Posterior vena cava (tissue), 2 donors: ENCODE data around the gene NODAL. TPM values are rescaled to one million over a fixed set of nuclear protein-coding genes. Genes with fewer than 3 reads are reported as not detected.

ENCODE experiments used
- DNase-seq: peaks from one replicate; pipeline ENCODE4 v3.0.0-alpha.2; 2020; ENCODE audit warnings: low spot score
- intact Hi-C, 2 donors: fragments of 100-400 bp; cut with DNase I; formaldehyde crosslinking; loops; one replicate each; pipeline versions ENCODE4 v1.14.1 to v1.14.2; 2022 to 2023
- total RNA-seq, 2 donors: library from RNA; stranded (reverse); fragmentation: NEBNext Ultra II Directional; extraction: Animal tissue kit (Norgen Biotek cat#: 25700); gene quantifications; one replicate each; pipeline ENCODE4 v1.2.1, GENCODE V29; 2021
- donor health status: DM: yes; HTN: yes; CAD: no.
- donor health status: DM: yes; HTN: yes; CAD: no.

NODAL gene
- total RNA-seq, 2 donors from 2014 or later, result not detected

DNA sequence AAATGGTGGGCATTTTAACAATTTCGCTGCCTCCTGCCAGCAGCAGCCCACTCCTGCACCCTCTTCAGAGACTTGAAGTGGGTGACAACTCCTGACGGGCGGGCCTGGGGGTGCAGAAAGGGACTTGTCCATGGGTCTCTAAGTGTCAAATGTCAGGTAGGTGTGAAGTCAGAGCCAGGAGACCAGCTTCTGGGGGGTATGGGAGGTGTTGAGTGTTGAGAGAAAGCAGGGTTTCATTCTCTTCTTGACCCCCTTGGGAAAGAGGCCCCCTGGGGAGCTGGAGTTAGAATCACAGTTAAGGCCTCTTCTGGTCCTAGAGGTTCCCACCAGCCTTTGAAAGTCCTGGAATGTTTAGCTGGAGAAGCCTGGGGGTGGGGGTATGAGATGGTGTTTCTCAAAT is 25.5 kb upstream of the NODAL start:
- DNase-seq, result no peak
- intact Hi-C loops, result loop anchor here in 1 of 2 donors (5.0 kb wide), 1 partner anchor 995 kb away; no protein-coding TSS in a partner anchor

DNA sequence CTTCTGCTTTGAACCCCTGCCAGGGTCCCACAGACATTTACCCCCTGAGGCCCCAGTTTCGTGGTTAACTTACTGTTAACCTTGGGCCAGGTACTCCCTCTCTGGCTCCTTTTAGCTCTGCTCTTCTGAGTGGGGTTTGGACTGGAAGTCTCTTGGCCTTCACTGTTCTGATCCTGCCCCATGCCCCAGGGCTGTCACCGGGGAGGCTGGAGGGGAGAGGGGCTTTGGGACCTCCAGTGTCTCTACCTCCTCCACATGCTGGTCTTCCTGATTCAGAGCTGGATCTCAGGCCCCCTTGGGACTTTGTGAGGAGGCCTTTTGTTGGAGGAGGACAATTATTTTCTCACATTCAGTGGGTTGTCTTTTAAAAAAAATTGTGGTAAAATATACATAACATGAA is 24.4 kb upstream of the NODAL start:
- intact Hi-C loops, result loop anchor here in 1 of 2 donors (5.0 kb wide), 1 partner anchor 996 kb away; no protein-coding TSS in a partner anchor
- no peak for DNase-seq

DNA sequence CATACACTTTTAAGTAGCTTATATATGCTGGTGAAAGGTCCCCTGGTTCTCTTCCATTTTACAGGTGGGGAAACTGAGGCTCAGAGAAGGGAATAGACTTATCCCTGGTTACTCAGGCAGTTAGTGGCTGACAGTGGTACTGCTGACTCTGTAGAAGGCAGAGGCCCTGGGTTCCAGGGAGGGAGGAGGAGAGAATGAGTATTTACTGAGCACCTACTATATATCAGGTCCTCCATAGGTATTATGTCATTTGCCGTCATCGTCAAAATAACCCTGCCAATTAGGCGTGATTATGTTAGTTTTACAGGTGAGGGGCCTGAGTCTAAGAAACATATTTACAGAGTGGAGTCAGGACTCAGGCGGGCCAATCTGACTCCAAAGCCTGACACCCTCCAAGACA is 23.8 kb upstream of the NODAL start:
- intact Hi-C loops, result loop anchor here in 1 of 2 donors (5.0 kb wide), 1 partner anchor 997 kb away; no protein-coding TSS in a partner anchor

GRCh38 chr10:70462349-70462984 is 21.0 kb upstream of the NODAL start:
- no peak for DNase-seq
- intact Hi-C loops, result loop anchor here in 1 of 2 donors (5.0 kb wide), 1 partner anchor 85 kb away; no protein-coding TSS in a partner anchor

More for the DNA sequence above, 23.8 kb upstream of the NODAL start:
- no peak for DNase-seq

- intact Hi-C loops, result loop anchor here (2.0 to 5.0 kb wide), 2 partner anchors 79 to 86 kb away; no protein-coding TSS in a partner anchor
- no peak for DNase-seq
Observed at GRCh38 chr10:70461397-70462348, 20.2 kb upstream of the NODAL start.

DNA sequence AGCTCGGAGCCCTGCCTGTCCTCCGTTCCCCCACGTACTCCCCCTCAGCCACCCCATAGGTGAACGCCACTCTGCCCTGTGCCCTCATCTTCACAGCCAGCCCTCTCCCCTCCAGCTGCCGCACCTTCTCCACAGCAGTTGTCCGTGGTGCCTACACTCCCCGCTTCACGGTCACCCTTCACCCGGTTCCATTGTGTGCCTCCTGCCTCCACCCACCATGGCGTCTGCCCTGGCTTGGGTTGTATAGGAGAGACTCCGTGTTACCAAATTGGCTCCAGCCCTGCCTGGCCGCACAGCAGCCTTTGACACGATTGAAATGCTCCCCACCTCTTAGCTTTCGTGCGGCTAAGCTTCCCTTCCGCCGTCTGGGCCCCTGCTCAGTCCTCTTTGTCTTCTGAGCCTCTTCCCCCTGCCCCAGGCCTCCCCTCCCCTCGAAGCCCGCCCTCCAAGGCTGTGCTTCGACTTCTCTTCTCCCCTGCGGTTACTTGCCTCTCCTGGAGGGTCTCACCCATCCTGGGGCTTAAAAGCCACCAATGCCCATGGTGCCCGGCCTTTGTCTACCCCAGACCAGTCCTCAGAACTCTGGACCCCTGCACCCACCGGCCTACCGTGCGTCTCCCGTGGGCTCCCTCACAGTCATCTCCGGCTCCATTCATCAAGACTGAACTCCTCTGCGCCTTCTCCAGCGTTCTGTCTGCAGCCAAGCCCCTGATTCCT is 18.5 kb upstream of the NODAL start:
- intact Hi-C loops, result loop anchor here (2.0 to 5.0 kb wide), 3 partner anchors 81 to 292 kb away; no protein-coding TSS in a partner anchor
- no peak for DNase-seq

GRCh38 chr10:70459061-70459773 is 17.7 kb upstream of the NODAL start:
- intact Hi-C loops, result loop anchor here in 1 of 2 donors (5.0 kb wide), 1 partner anchor 293 kb away; no protein-coding TSS in a partner anchor

DNA sequence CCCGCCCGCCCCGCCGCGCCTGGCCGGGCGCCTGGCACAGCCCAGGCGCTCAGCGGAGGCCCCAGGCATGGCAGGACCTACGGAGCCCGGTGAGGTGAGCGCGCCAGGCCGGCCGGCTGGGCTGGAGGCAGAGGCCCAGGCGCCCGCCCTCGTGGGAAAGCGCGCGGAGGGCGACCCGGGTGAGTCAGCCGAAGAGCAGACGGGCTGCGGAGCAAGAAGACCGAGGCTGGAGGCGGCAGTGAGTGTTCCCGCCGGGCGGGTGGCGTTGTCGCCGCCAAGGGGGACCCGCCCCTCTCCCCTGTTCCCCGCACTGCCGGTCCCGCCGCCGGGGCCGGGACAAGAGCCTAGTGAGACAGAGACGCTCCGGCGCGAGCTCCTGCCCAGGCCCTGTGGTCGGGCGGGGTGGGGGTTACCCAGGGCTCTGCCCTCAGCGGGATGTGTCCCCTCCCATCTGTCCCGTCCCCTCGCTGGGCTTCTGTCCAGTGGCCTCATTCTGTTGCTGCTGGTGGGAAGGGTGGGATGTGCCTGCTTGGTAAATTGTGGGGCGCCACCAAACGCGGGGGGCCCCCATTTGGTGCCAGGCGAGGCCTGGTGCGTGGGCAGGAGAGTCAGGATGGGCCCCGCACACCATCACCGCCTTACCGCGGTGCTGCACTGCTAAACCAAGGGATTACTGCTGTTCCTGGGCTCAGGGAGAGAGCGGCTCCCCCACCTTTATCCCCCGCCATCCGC is 17.0 kb upstream of the NODAL start:
- DNase-seq, result peak; percentile 93
- intact Hi-C loops, result loop anchor here in 1 of 2 donors (5.0 kb wide), 1 partner anchor 294 kb away; no protein-coding TSS in a partner anchor

More at GRCh38 chr10:70459061-70459773, 17.7 kb upstream of the NODAL start:
- no peak for DNase-seq

DNA sequence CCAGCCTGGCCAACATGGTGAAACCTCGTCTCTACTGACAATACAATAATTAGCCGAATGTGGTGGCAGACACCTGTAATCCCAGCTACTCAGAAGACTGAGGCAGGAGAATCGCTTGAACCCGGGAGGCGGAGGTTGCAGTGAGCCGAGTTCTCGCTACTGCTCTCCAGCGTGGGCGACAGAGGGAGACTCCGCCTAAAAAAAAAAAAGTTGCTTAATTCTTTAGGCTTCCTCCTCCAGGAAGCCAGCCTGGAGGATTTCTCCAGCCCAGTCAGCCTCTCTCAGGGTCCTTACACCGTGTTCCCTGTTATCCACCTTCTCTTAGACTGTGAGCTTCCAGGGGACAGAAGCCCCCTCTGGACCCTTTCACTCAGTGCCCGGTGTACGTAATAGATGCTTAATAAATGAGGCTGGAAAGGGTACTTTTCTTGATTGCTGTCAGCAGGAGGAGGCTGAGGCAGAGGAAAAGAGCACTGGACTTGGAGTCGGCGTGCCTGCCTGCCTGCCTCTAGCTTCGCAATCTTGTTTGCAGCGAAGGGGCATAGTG is 16.4 kb upstream of the NODAL start:
- DNase-seq, result no peak
- intact Hi-C loops, result loop anchor here in 1 of 2 donors (5.0 kb wide), 1 partner anchor 294 kb away; no protein-coding TSS in a partner anchor

DNA sequence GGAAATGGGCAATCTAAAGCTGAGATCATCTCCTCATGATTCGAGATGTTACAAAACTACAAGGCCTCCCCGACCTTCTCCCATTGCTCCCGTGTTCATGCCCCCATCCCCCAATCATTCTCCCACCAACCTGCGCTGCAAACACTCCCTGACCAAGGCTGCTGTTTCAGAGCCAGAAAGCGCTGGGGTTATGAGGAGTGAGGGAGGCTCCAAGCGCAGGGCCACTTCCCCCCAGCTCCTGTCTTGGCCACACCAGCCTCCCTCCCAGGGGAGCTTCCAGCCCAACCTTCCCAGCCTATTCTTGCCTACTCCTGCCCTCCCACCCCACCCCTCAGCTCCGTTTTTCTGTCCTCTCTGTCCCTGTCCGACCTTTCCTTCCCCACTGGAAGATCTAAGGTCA is 14.7 kb upstream of the NODAL start:
- DNase-seq, result no peak
- intact Hi-C loops, result loop anchor here in 1 of 2 donors (5.0 kb wide), 1 partner anchor 296 kb away; no protein-coding TSS in a partner anchor

DNA sequence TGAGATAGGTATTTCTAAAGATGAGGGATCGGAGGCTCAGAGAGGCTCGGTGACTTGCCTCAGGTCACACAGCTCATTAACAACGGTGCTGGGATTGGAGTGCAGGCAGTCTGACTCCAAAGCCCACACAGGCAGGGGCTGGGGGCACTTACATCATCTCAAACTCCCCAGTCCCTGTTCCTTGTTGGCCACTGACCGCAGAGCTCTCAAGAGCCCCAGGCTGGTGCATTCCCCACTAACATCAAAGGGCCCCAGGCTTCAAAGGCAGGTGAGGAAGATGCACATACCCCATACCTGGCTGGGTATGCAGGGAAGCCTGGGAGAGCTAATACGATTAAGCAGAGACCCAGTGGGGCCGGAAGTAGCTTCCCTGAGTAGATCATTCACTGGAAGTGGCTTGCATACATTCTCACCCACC is 13.7 kb upstream of the NODAL start:
- DNase-seq, result no peak
- intact Hi-C loops, result loop anchor here in 1 of 2 donors (5.0 kb wide), 1 partner anchor 297 kb away; no protein-coding TSS in a partner anchor

DNA sequence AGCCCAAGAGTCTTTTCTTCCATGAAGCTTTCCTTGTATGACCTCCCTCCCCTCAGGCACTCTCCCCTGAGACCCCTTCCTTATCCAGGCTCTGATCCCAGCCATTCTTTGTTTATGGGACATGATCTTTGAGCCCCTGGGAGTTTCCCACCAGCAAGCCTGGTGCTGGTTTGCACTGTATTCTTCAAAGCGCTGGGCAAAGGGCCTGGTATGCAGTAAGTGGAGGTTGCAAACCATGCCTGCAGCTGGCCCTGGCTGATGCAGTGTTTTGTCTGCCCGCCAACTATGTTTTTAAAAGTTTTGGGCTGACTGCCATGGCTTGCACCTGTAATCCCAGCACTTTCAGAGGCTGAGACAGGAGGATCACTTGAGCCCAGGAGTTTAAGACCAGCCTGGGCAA is 6.8 kb upstream of the NODAL start:
- no peak for DNase-seq
- intact Hi-C loops, result no loop called here

- no peak for DNase-seq
Observed at GRCh38 chr10:70445718-70446657, 4.5 kb upstream of the NODAL start.

GRCh38 chr10:70444744-70445143 is 3.3 kb upstream of the NODAL start:
- no peak for DNase-seq
- intact Hi-C loops, result no loop called here

More at GRCh38 chr10:70445718-70446657, 4.5 kb upstream of the NODAL start:
- intact Hi-C loops, result no loop called here

- intact Hi-C loops, result no loop called here
- DNase-seq, result peak; percentile 46
Observed at GRCh38 chr10:70442332-70442988, 979 bp upstream of the NODAL start.

DNA sequence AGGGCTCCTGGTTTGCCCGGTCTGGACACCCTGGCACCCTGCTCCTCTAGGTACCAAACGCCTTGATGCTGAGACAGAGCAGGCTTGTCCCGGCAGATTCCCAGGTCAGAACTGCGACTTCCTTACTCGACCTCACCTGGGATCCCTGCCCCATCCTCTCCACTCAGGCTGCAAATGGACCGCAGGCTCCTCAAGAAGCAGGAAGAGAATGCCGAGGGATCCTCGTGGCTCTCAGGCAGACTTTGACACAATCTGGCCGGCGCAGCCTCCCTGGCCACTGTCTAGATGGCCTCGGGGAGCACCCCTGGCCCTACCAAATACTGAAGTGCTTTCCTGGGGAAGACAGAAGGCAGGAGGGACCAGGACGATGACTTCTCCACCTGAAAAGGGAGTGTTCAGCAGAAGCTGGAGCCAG is 421 bp upstream of the NODAL start:
- intact Hi-C loops, result no loop called here
- DNase-seq, result peak; percentile 19
